ENCODE data around the gene CERS2.
A peak's percentile ranks its signal among the peaks of the same experiment; 100 is the strongest.

Gene CERS2

GRCh38 chr1:150974580-150975478, at the start of gene CERS2:
Gene CERS2 (minus strand): TSS chr1:150974835. CDS start chr1:150969090, 5,745 bp downstream.
- DNase-seq = peak; percentile 70

DNA sequence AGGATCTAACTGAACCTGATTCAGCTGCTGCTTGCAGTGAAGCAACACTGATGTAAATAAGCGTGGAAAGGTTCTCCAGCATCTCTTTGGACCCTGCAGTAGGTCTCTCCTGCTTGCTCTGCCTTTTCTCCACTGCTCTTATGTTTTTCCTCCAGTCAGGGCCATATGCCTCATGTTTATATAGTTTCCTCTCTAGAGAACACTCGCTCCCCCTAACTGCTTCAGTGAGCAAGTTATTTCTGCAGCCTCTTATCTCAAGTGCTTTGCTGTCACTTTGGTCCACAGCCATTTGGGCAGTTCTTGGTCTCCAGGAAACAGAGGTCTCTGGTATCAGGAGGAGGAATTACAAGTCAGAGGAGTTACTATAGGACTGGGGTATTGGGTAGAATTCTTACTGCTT, 38.9 kb upstream of the CERS2 start:
- DNase-seq = no peak

- no peak for DNase-seq
Measured at GRCh38 chr1:151012684-151013471, 38.2 kb upstream of the CERS2 start.

- no peak for DNase-seq
Measured at GRCh38 chr1:151011154-151011850, 36.7 kb upstream of the CERS2 start.

DNA sequence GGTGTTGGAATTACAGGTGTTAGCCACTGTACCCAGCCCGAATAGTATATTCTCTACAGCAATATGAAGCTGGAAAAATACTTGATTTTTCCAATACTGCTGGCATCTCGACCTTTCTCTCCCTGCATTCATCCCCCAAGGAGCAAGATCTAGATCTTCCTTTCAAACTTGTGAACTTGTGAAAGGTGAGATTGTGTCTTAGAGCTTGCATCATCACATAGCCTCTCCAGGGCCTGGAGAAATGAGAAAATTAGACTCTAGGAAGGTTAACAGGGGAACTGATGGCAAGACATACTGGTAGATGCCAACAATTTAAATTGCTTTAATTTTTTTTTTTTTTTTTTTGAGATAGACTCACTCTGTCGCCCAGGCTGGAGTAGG, 35.7 kb upstream of the CERS2 start:
- DNase-seq = no peak

GRCh38 chr1:151009674-151010345, 35.2 kb upstream of the CERS2 start:
- no peak for DNase-seq

- no peak for DNase-seq
Measured at GRCh38 chr1:151009206-151009587, 34.6 kb upstream of the CERS2 start.

DNA sequence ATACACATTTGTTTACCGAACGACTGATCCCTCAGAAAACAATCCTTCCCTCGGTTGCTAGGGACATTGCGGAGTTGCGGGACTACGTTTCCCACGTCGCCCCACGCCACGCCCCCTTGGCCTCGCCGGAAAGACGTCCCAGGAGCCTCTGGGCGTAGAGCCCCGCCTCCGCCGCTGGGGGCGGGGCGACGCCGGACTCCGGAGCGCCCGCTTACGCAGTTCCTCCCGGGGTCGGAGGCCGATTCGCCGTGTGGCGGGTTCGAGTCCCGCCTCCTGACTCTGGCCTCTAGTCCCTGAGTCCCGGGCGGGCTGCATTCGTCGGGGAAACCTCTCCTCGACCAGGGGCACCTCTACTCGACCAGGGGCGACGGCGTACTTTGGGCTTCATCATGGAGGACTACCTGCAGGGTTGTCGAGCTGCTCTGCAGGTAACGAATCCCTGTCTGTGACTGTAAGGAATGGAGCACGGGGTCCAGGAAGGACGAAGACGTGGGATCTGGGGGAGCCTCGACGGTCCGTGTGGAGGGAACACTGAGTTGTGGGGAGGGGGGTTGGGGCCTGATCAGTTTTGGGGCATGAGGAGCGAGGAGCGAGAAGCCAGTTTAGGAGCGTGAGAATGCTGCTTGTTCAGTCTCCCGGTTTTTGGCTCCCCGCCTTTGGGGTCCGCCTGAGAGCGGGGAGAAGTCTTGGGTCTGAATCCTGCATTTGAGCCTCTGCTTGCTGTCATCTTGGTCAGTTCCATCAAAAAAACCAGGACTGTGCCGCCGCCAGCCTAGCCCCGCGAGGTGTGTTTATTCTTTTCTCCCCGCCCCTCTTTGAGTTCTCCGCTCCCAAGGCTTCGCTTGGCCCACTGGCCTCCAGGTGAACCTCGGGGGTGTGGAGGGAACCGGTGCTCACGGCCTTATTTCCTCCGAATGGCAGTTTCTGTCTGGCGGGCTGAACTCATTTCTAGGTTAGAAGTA, 33.9 kb upstream of the CERS2 start, which contains the start of gene PRUNE1:
Gene PRUNE1, plus strand, starts transcription at position 206 of the 962 bp plus-strand sequence. Its CDS starts 184 bp downstream, at position 390.
- peak; percentile 92 for DNase-seq

GRCh38 chr1:151007853-151008243, 33.2 kb upstream of the CERS2 start:
- no peak for DNase-seq

DNA sequence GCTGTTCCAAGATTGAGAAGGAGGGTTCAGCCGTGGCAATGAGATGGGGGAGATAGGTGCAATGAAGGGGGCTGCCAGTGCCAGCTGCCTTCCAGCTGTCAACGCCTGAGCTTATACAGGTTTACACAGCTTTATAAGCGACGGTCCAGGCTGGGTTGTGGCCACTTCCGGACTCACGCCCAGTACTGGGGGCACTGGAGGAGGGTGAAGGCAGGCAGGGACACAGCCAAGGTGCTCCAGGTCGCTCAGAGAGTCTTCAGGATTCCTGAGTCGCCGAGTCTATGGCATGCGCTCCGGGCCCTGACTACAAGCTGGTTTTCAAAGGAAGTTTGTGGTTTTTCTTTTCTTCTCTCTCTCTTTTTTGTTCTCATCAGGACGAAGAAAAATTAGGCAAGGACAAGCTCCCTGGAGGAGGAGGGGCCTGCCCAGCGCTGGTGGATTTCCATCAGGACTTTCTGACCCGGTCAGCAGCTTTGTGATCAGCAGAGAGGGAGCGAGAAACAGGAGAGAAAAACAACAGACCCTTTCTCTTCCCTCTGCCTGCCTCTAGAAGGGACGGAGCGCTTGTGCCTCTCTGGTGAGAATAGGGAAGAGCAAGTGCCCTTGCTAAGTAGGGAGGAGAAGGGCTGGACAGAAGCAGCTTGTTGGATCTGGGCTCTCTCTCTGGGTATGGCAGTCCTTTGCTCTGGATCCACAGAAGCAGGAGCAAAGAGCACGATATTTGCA, 31.9 kb upstream of the CERS2 start, which contains the start of gene MINDY1:
Gene MINDY1, minus strand, starts transcription at position 576 of the 726 bp plus-strand sequence. CDS start 4,285 bp downstream, outside the sequence.
- no peak for DNase-seq

- no peak for DNase-seq
Measured at GRCh38 chr1:151005729-151006319, 31.2 kb upstream of the CERS2 start.

- no peak for DNase-seq
Measured at GRCh38 chr1:151003180-151003579, 28.5 kb upstream of the CERS2 start.

DNA sequence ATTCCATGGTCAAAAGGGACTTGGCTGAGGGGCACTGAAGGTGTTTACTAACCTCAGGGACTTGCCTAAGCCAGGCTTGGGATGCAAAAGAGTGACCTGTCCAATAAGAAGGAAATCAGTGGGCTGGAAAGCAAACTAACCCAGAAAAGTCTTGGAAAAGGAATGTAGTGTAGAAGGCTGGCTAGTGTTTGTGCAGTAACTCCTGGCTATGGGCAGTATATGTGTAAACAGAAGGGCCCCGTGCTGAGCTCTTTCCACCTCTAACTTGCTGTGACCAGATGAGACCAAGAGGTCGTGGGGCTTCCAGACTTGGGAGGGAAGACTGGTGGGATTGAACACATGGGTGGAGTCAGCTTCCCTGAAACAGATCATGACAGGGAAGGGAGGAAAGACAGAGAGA, 28.0 kb upstream of the CERS2 start:
- DNase-seq = no peak

DNA sequence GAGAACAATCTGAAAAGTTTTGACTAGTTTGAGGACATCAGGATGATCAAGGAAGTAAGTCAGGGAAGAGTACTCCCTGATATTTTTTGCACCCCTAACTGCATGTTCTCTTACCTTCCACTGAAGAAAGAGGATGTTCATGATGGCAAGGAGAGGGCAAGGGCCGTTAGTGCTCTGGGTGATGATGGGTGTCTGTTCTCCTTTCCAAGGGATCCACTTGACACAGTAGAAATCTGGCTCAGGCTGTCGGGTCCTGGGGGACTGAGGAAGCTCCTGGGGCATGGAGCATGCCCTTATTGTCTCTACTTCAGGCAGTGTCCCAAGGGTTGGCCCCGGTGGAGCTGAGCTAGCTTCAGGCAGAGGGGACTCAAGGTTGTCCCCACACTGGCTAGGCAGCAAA, 27.4 kb upstream of the CERS2 start:
- DNase-seq = no peak

- no peak for DNase-seq
Measured at GRCh38 chr1:151001602-151002001, 27.0 kb upstream of the CERS2 start.

DNA sequence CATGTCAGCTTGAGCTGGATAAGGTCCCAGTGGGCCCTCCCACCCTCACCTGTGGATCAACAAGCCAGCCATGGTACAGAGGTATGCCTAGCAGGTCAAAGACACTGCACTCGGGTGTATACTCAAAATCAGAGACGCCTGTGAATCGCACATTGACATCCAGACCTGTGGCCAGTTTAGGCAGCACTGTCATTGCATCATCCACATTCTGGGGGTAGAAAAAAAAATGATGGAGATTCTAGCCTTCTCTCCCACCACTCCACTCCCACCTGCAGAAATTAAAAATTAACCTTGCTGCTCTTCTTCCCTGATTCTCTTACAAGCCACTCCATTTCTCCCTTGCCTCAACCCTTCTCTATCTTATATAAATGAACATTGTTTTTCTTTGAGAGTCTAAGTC, 25.8 kb upstream of the CERS2 start:
- no peak for DNase-seq

DNA sequence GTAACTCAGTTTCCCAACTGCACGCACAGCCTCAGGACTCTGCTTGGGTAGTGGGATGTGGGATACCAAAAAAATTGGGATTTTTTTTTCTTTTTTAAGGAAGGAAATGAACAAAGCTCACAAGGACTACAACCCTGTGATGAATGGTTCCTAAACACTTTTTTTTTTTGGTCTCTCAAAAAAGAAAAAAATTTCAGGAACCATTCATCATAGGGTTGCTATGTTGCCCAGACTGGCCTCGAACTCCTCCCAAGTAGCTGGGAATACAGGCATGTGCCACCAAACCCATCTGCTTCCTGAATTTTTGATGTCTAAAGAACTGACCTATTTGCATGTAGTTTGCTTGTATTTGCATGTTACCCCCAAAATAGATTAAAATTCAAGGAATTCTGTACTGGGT, 25.3 kb upstream of the CERS2 start:
- no peak for DNase-seq

DNA sequence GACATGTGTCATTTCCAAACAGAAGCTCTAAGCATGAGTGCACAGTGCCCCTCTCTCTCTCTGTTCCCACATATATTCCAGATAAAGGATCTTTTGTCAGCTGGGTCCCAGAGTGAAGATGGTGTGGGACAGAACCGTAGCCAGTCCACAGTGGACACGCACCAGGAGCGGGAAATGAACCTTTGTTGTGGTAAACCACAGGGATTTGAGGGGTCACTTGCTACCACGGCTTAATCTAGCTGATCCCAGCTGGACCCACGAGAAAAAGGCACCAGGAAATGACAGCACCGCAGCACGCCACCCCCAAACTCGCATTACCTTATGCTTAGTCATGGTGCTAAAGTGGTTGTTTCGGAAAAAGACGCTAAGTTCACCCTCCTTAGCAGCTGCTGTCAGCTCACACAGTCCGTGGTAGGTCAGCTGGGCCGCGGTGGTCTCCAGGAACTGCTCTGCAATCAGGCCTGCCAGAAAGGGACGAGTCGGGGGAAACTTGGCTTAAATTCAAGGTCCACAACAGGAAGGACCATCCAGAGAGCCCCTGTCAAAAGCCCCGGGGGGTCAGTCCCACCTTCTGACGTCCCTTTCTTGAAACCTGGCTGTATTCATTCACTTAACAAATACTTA, 24.5 kb upstream of the CERS2 start:
- DNase-seq = no peak

DNA sequence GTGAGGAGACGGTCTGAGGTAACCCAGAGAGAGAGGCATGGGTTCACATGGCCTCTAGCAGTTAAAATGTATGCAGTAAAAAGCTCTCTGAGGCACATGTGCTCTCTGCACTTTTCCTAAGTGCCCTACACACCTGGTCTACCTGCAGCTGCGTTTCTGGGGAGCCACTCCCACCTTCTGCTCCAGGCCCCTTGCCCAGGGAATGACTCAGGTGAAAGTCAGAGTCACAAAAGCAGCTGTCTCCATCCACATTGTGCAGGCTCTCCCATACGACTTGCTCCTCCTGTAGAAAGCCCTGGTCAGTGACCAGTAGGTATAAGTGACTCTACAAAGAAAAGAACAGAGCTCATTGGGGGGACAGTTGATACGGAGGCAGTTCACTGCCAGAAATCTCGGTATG, 23.3 kb upstream of the CERS2 start:
- no peak for DNase-seq
